ENCODE measurements around the gene ZNF19. TPM values are rescaled to one million over a fixed set of nuclear protein-coding genes. Genes with fewer than 3 reads are reported as not detected.

ZNF19 gene
- total RNA-seq, 4 donors from 2014 or later, result 11.6 to 39.8 (median 22.5) TPM

DNA sequence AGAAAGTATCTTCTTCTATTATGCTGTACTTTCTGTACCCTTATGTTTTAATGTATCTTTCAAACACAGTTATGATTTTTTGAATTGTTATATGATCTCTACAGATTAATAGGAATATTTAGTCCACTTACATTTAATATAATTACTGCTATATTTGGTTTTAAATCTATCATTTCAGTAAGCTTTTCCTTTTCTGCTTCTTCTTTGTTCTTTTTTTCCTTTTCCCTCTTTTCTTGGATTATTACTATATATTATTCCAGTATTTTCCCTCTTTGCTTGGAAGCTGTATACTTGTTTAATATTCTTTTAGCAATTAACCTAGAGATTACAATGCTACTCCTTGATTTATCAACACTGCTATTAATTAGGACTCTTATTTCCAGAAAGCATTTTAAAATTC is 60.7 kb downstream of the ZNF19 start:
- peaks cover 48% of the 10 kb centered on the region for H3K27me3 ChIP-seq
- H3K4me3 ChIP-seq, result no peak overlapping the region
- peaks cover 0 to 6% (median 0%) of the 10 kb centered on the region in 4 donors for H3K4me1 ChIP-seq
- TF ChIP-seq CTCF (IDR thresholded peaks at IDR 0.05) (no peak), EP300 (IDR thresholded peaks at IDR 0.05; ENCODE audit: low read depth) (no peak), POLR2AphosphoS5 (IDR thresholded peaks at IDR 0.05) (no peak), POLR2A (IDR thresholded peaks at IDR 0.05) (no peak)
- no peak overlapping the region for H3K27ac ChIP-seq
- H3K9me3 ChIP-seq, result no peaks in the 10 kb centered on the region
- intact Hi-C loops (cut with DNase I; ENCODE audit: low total_unique reads), result no loop called here
- H3K36me3 ChIP-seq, result no peaks in the 10 kb centered on the region
- in situ Hi-C loops (cut with MboI; ENCODE audit: low pct_ligation_motif_present in 1 of 4, low pct_unique_long_range_greater_than_20kb in 1 of 4, low sequenced_read_pairs in 3 of 4), result no loop called here
- DNase-seq, result no peak

GRCh38 chr16:71426880-71427615 is 62.1 kb downstream of the ZNF19 start:
- Histone ChIP-seq H3K9me3 (no peaks in the 10 kb centered on the region), H3K27me3 (peaks cover 48% of the 10 kb centered on the region), H3K36me3 (no peaks in the 10 kb centered on the region), H3K4me3 (no peak overlapping the region), H3K27ac (no peak overlapping the region), H3K4me1 (peaks cover 0 to 6% (median 0%) of the 10 kb centered on the region in 4 donors)
- in situ Hi-C loops (cut with MboI; ENCODE audit: low pct_ligation_motif_present in 1 of 4, low pct_unique_long_range_greater_than_20kb in 1 of 4, low sequenced_read_pairs in 3 of 4) (no loop called here), intact Hi-C loops (cut with DNase I; ENCODE audit: low total_unique reads) (no loop called here)
- no peak for TF ChIP-seq POLR2AphosphoS5 (IDR thresholded peaks at IDR 0.05)
- TF ChIP-seq POLR2A (IDR thresholded peaks at IDR 0.05), result no peak
- TF ChIP-seq CTCF (IDR thresholded peaks at IDR 0.05), result no peak
- TF ChIP-seq EP300 (IDR thresholded peaks at IDR 0.05; ENCODE audit: low read depth), result no peak
- no peak for DNase-seq
- WGBS, 2 donors (ENCODE audit: low coverage in 1 of 2), result 51 to 57% methylated on average over 8 to 12 of the region's 12 CpGs

DNA sequence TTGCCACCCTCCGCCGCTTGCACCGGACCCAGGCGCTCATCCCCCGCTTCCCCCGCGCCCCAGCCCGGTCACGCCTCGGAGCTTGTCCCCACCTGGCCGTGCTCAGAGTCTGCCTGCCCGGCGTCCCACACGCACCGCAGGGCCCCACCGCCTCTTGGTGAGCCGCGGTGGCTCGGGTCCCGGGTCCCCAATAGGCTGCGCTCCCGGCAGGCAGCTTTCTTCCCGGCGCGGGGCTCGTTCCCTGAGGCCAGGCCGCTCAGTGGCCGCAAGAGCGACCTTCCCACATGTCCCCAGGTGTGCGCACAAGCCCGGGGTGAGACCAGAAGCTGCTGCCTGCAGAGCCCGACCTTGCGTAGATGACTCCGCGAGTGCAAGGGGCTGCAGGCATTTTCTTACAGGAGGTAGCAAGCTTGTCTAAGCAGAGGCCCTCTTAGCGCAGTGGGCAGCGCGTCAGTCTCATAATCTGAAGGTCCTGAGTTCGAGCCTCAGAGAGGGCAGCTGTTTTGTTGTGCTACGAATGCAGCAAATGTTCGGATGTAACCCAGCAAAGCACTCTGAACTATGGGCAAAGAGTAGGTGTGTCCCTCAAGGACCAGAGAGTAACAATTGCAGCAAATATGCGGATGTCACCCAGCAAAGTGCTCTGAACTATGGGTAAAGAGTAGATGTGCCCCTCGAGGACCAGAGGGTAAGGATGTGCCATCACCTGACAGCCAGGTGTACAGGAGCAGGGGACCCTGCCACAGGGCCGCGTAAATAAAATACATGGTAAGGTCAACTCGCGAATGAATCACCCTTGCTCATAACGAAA is 62.9 kb downstream of the ZNF19 start:
- WGBS, 2 donors (ENCODE audit: low coverage in 1 of 2), result 16% methylated on average over 38 of the region's 48 CpGs; no CpG with 5 or more reads in 1 of the 2 donors

More for the DNA sequence above, 62.9 kb downstream of the ZNF19 start:
- H3K4me3 ChIP-seq, result peak overlapping the region in 1 of 4 donors; percentile 24
- in situ Hi-C loops (cut with MboI; ENCODE audit: low pct_ligation_motif_present in 1 of 4, low pct_unique_long_range_greater_than_20kb in 1 of 4, low sequenced_read_pairs in 3 of 4) (no loop called here), intact Hi-C loops (cut with DNase I; ENCODE audit: low total_unique reads) (no loop called here)
- DNase-seq, result peak; percentile 23
- no peaks in the 10 kb centered on the region for H3K36me3 ChIP-seq
- H3K4me1 ChIP-seq, result peaks cover 0 to 6% (median 0%) of the 10 kb centered on the region in 4 donors
- H3K27me3 ChIP-seq, result peaks cover 48% of the 10 kb centered on the region
- no peak overlapping the region for H3K27ac ChIP-seq
- H3K9me3 ChIP-seq, result no peaks in the 10 kb centered on the region
- TF ChIP-seq POLR2AphosphoS5 (IDR thresholded peaks at IDR 0.05), result no peak
- no peak for TF ChIP-seq CTCF (IDR thresholded peaks at IDR 0.05)
- no peak for TF ChIP-seq POLR2A (IDR thresholded peaks at IDR 0.05)
- no peak for TF ChIP-seq EP300 (IDR thresholded peaks at IDR 0.05; ENCODE audit: low read depth)
